Hepatic stellate cell (primary cell): ENCODE data around the gene AXIN1.
"Not testable (repeated sequence)": the region's sequence is repeated elsewhere in the genome, so short reads cannot be mapped to it uniquely, and the experiment has no call there.

ENCODE experiments used
- DNase-seq: peaks from one replicate; pipeline ENCODE4 v3.0.0; 2011; ENCODE audit warnings: low spot score

The AXIN1 gene

GRCh38 chr16:369275-369865 is 16.8 kb upstream of the AXIN1 start:
- DNase-seq = no peak

DNA sequence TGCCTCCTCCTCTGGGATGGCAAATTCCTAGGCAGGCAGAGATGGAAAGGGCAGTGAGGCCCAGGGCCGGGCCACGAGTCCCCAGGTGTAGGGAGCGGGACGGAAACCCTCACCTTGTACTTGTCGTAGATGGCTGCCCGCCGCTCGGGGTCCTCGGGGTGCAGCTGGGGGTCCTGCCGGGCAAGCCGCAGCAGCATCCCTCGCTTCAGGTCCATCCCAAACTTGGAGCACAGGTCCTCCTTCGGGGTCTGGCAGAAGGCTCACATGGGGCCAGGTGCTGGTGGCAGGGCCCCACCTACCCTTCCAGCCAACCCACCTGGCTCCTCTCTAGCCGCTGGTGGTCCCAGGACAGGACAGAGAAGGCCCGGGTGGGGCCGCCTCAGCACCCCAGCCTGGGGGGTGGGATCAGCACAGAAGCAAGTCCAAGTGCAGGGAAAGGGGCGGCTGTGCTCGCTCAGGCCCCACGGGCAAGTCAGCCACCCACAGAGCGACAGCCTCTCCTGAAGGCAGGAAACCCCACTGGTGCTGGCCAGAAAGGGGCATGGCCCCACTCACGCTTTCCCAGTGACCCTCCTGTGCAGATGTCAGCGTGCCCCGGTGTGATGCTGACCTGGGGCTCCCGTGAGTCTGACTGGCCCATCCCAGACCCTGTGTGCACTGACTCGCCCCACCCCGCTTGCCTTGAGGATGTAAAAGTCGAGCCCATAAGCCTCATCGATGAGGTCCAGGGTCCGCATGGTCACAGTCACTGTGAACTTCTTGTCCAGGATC is 16.1 kb upstream of the AXIN1 start:
- DNase-seq = no peak

DNA sequence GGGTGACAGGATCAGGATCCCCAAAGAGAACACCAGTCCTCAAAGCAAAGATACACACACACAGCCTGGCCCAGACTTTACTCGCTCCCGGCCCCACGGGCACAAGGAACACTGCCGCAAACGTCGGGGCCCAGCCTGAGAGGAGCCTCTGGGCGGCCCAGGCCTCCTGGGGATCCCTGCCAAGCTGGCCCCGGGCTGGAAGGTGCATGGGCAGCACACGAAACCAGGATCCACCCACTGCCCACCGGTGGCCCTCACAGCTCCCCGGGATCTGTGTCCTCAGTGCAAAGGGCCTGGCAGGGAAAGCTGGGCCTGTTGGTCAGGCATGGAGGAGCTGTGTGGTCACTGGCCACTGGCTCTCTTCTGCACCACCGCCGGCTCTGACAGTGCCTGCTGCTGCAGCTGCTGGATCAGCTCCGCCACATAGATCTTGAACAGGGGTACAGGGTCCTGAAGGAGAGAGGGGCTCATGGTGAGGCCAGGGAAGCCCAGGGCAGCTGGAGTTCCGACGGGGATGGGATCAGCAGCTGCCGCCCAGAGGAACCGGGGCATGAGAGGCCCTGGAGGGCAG is 14.9 kb upstream of the AXIN1 start:
- DNase-seq = no peak

GRCh38 chr16:366476-366875 is 14.0 kb upstream of the AXIN1 start:
- DNase-seq = no peak

DNA sequence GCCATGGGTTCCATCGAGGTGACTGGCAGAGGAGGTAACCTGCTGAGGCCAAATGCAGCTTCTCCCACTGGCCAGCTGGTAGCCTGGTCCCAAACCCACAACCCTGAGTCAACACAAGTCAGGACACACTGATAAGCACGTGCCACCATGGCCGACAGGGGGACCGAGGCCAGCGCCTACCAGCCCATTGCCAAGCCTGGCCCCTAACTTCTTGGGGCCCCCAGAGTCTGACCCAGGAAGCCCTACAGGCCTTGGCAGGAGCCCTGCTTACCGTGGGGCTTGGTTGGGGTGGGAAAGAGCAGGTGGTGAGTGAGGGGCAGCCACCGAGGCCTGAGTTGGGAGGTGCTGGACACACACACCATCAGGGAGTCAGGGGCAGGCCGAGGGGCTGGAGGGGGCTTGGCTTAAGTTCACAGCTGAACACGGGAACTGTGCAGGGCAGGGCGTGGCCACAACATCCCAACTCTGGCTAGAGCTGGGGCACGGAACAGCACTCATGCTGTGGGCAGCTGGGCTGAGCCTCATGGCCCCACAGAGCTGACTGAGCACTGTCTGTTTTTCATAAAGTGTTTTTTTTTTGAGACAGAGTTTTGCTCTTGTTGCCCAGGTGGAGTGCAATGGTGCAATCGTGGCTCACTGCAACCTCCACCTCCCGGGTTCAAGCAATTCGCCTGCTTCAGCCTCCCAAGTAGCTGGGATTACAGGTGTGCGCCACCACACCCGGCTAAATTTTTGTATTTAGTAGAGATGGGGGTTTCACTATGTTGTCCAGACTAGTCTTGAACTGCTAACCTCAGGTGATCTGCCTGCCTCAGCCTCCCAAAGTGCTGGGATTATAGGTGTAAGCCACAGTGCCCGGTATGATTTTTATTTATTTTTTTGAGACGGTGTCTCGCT is 12.3 kb upstream of the AXIN1 start:
- DNase-seq = peak; percentile 43

GRCh38 chr16:363766-364490 is 11.4 kb upstream of the AXIN1 start:
- DNase-seq = no peak

GRCh38 chr16:363110-363765 is 10.7 kb upstream of the AXIN1 start:
- no peak for DNase-seq

DNA sequence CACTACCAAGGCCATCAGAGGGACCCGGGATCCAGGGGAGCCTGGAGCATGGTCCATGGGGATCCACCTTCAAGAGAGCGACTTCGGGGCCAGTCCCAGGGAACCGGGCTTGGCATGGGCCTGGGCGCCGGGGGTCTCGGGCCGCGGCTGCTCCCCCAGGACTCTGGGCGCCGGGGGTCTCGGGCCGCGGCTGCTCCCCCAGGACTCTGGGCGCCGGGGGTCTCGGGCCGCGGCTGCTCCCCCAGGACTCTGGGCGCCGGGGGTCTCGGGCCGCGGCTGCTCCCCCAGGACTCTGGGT is 10.1 kb upstream of the AXIN1 start:
- DNase-seq = not testable (repeated sequence)

GRCh38 chr16:361872-362701 is 9.6 kb upstream of the AXIN1 start:
- peak; percentile 78 for DNase-seq

GRCh38 chr16:361341-361871 is 8.9 kb upstream of the AXIN1 start:
- no peak for DNase-seq

DNA sequence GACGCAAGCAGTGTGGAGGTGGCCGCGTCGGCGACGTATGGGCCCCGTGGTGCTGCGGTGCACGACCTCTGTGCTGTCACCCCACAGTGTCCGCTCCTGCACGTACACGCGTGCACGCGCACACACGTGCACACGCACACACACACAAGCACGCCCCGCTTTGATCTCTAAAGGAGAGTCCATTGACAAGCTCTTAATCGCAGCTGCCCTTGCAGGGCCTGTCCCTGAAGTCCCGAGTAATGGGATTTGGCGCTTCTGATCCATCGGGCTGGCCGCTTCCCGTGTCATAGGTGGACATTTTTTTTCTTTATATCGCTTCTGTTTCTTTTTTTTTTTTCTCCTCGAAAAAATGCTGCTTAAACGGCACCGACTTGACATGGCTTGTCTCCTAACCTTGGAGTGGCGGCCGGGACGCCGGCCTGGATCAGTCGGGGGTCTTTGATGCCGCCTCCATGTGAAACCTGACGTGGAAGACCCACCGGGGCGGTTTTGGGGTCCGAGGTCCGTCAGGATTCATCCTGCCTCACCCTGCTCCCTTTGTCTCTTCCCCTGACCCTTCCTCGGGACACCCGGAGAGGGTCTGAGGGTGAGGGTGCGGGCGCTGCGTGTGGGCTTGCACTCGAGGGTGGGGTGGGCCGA is 8.3 kb upstream of the AXIN1 start:
- no peak for DNase-seq

- no peak for DNase-seq
Observed at GRCh38 chr16:359871-360697, 7.6 kb upstream of the AXIN1 start.

DNA sequence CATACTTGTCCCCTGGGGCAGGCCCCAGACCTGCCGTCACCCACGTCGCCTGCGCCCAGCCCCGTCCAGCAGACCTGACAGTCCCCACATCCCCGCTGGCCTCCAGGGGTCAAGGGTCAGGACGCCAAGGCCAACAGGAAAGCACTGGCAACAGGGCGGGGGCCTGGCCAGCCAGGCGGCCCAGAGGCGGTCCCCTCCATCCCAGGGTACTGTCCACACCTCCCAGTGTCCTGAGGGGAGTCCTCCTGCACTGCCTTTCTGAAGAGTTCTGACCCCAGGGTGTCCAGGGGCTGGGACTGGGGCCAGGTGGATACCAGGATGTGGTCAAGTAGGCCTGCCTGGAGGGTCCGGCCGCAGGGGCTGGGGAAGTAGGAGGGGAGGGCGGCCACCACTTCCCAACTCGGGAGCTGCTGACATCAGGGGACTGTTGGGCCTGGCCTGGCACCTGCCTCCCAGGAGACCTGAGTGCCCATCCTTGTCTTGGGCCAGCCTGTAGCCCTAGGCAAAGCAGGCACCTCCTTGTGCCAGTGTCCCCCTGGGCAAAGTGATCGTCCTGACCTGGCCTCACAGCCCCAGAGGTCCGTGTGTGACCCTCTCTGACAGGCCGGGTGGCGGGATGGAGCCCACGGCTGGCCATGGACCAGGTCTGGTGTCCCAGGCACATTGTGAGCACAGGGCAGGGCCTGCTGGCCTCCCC is 6.7 kb upstream of the AXIN1 start:
- no peak for DNase-seq

DNA sequence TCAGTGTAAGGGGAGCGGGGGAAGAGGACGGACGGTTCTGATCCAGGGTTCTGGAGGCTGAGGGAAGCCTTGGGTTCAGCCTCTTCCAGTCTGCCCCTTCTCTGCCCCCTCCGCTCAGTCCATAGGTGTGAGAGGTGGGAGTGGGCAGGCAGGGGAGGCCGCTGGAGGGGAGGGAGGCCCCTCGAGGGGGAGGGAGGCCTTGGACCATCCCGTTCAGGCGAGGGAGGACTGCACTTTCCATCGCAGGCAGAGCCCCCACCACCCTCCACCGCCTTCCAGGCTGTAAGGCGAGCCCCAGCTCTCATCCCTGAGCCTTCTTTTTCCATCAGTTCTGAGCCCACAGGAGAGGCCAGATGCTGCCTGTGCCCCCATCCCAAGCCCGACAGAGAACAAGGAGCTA is 4.2 kb upstream of the AXIN1 start:
- DNase-seq = no peak

DNA sequence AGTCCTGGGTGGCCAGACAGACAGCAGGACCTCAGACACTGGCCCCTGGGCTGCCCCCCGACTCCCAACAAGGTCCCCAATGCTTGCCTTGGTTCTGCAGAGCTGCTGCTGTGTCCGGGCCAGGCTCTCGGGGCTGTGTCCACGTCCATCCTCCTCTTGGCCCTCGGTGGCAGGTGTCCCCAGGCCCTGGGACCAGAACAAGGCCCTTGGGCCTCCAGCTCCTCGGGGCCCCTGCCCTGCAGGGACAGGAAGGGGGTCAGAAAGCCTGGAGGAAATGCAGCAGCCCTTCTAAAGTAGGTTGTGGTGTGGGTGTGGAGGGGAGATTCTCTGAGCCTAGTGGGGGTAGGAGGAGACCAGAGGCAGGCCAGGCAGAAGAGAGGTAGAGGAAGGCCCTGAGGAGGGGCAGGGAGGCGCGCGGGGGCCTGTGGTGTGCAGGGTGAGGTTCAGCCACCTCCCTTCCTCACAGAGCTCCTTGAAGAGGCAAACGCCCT is 2.5 kb upstream of the AXIN1 start:
- no peak for DNase-seq

DNA sequence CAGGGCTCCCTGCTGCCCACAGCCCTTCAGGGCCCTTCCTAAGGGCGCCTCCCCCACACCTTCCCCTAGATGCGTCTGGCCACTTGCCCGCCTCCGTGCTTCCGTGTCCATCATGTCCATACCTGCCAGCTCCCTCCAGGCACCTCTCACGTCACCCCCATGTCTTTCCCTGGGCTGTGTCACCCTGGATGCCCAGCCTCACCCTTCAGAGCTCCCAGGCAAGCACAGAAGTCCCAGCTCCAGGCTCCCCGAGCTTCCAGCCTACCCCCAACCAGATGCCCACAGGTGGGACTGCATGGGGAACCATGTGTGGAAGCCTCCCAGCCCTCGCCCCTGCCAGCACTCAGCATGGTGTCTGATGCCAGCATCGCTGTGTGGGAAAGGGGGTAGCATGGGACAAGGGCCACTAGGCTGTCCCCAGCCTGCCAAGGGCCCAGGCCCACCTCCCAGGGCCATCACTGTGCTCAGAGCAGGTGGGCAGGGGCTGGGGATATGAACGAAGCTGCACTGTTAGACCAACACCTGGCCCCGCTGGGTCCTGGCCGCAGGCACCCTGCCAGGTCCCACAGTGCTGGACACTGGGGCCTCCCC is 1.9 kb upstream of the AXIN1 start:
- DNase-seq = no peak

DNA sequence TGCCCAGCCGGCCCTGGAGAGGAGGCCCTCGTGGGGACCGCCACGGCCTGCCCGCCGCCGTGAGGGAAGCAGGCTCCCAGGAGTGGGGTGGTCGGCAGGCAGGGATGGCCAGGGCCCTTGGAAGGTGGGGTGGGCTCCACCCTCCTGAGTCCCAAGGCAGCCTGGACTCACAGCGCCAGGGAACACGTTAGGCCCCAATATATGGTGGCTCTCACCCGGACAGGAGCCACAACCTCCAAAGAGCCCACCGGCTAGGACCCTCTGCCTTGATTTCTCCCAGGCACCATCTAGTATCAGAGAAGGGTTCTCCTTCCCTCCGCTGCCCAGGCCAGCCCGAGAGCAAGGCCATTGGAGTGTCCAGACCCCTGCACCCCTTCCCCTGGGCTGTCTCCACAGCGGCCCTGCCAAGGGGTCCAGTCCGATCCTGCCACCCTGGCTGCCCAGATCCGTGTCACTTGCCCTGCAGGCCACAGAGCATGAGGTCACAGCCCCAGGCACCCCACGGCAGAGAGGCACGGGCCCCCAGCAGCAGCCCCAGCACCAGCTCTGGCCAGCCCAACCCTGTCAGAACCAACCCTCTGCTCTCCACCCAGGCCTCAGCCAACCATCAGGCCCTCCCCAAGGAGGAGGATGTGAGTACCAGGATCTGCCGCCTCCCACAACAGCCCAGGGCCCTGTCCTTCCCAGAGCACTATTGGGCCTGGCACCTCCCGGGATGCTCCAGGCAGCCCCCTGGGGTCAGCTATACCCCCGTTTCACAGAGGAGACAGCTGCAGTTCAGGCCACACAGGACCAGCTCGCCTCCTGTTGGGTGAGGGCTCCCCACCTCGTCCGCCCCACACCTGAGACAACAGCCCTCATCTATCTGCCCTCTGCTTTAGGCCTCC is 1.1 kb upstream of the AXIN1 start:
- DNase-seq = no peak
